HepG2 (cell line): ENCODE measurements around the gene IGFALS. TPM values are rescaled to one million over a fixed set of nuclear protein-coding genes. Genes with fewer than 3 reads are reported as not detected.

Experiments
- ATAC-seq: fragments of 200-7000 bp; cut with Tn5 transposase; 3 replicates; pipeline ENCODE4 v1.9.1; 2020; ENCODE audit warnings: mild to moderate bottlenecking, moderate library complexity
- BruUV-seq: library from RNA; stranded (reverse); fragments of 400-500 nt; replicated peaks from 2 replicates; lab custom pipeline; 2021; lab: Mats Ljungman, UMichigan
- CTCF ChIA-PET: fragments of 300-600 bp; formaldehyde crosslinking; extraction: SDS; loops from one replicate; lab custom pipeline; 2021; ENCODE audit warnings: low total read pairs, inconsistent platforms, low intra/inter-chr PET ratio; lab: Yijun Ruan, JAX
- POLR2A ChIA-PET: fragments of 350-600 bp; sonication (Branson Sonifier 250); formaldehyde crosslinking; loops from one replicate; lab custom pipeline; 2020; ENCODE audit warnings: antibody characterized with exemption, inconsistent platforms; lab: Yijun Ruan, JAX
- DNase-seq: peaks from one replicate; pipeline ENCODE4 v3.0.0-alpha.2; 2015; ENCODE audit warnings: low spot score
- FAIRE-seq: peaks from 3 replicates; lab custom pipeline; 2011; peaks lifted over from hg19 to GRCh38; lab: Jason Lieb, UNC
- H2AFZ ChIP-seq: one replicate; pipeline ENCODE4 v1.6.1; 2011; ENCODE audit warnings: low read length, inconsistent platforms
- H3K27ac ChIP-seq: fragments of 300-600 bp; 3 replicates; pipeline ENCODE4 v1.8.0; 2011; ENCODE audit warnings: mixed run types, mild to moderate bottlenecking, mixed read lengths, low read length, inconsistent platforms; ENCODE audit not compliant: insufficient read depth; ENCODE audit errors: extremely low read length
- H3K27me3 ChIP-seq, 2 experiments: fragments of 200-600 bp in 1 of 2; 2 replicates in 1 of 2; 3 replicates in 1 of 2; pipeline versions ENCODE4 v1.6.0 to v1.8.0; 2011; ENCODE audit warnings: low read length in 2 of 2, mild to moderate bottlenecking in 2 of 2, moderate library complexity in 2 of 2, inconsistent platforms in 1 of 2; ENCODE audit not compliant: insufficient read depth in 2 of 2, control insufficient read depth in 1 of 2
- H3K36me3 ChIP-seq, 2 experiments: fragments of 200-600 bp in 1 of 2; replicated peaks in 1 of 2; 2 replicates in 1 of 2; 3 replicates in 1 of 2; pipeline versions ENCODE4 v1.5.1 to v1.8.0; 2011; ENCODE audit warnings: low read length in 2 of 2, inconsistent platforms in 1 of 2; ENCODE audit not compliant: insufficient read depth in 2 of 2, control insufficient read depth in 1 of 2
- H3K4me1 ChIP-seq: 2 replicates; pipeline ENCODE4 v1.5.1; 2012; ENCODE audit warnings: low read length, inconsistent platforms; ENCODE audit not compliant: insufficient read depth
- H3K4me2 ChIP-seq: 2 replicates; pipeline ENCODE4 v1.6.0; 2011; ENCODE audit warnings: low read depth, low read length, inconsistent platforms
- H3K4me3 ChIP-seq, 3 experiments: fragments of 200-600 bp in 1 of 3; sonication (generic), shearing (Covaris generic) in 1 of 3; replicated peaks in 1 of 3; 2 replicates each; pipeline ENCODE4 v1.5.1; 2011 to 2016; ENCODE audit warnings: low read length in 3 of 3, inconsistent platforms in 2 of 3, low read depth in 2 of 3, mild to moderate bottlenecking in 2 of 3, control low read depth in 1 of 3, mixed read lengths in 1 of 3; ENCODE audit not compliant: insufficient read depth in 1 of 3
- H3K79me2 ChIP-seq: one replicate; pipeline ENCODE4 v1.6.1; 2011; ENCODE audit warnings: low read length, inconsistent platforms; ENCODE audit not compliant: insufficient read depth
- H3K9ac ChIP-seq: 2 replicates; pipeline ENCODE4 v1.6.0; 2011; ENCODE audit warnings: mild to moderate bottlenecking, low read depth, low read length, inconsistent platforms; ENCODE audit not compliant: insufficient read depth
- H3K9me3 ChIP-seq: 2 replicates; pipeline ENCODE4 v1.5.1; 2012; ENCODE audit warnings: mild to moderate bottlenecking, low read length
- H4K20me1 ChIP-seq: 2 replicates; pipeline ENCODE4 v1.6.0; 2011; ENCODE audit warnings: inconsistent platforms, mild to moderate bottlenecking, low read length, moderate library complexity; ENCODE audit not compliant: insufficient read depth
- AGO1 ChIP-seq: fragments of 200-400 bp; formaldehyde crosslinking; IDR thresholded peaks from 2 replicates; pipeline ENCODE4 v1.6.1; 2017; ENCODE audit warnings: mild to moderate bottlenecking, low read depth, low read length, moderate library complexity; ENCODE audit not compliant: poor library complexity, severe bottlenecking
- CBX2 ChIP-seq, 2 experiments: fragments of 200-600 bp in 1 of 2; sonication (generic); formaldehyde crosslinking in 1 of 2; IDR thresholded peaks; 2 replicates each; pipeline versions ENCODE4 v1.7.0 to v1.8.1; 2018 to 2022; ENCODE audit warnings: low read depth in 2 of 2, low read length in 1 of 2, mild to moderate bottlenecking in 1 of 2, missing genetic modification reagents in 1 of 2
- KDM5A ChIP-seq: fragments of 200-600 bp; sonication (generic); IDR thresholded peaks from 2 replicates; pipeline ENCODE4 v1.7.0; 2018; ENCODE audit warnings: antibody characterized with exemption, mild to moderate bottlenecking, low read length, borderline replicate concordance
- NR3C1 ChIP-seq: sonication (generic); formaldehyde crosslinking; IDR thresholded peaks from 2 replicates; pipeline ENCODE4 v1.4.0; 2020; ENCODE audit warnings: missing genetic modification reagents
- PHF8 ChIP-seq: sonication (generic); formaldehyde crosslinking; IDR thresholded peaks from 2 replicates; pipeline ENCODE4 v1.5.0; 2020; ENCODE audit warnings: missing genetic modification reagents
- RORA ChIP-seq: sonication (generic); formaldehyde crosslinking; IDR thresholded peaks from 2 replicates; pipeline ENCODE4 v1.5.0; 2020; ENCODE audit warnings: mild to moderate bottlenecking, missing genetic modification reagents, moderate library complexity
- SETDB1 ChIP-seq: sonication (generic); formaldehyde crosslinking; IDR thresholded peaks from 2 replicates; pipeline ENCODE4 v1.5.1; 2020; ENCODE audit warnings: missing genetic modification reagents, mild to moderate bottlenecking, borderline replicate concordance
- SIX1 ChIP-seq: sonication (generic); formaldehyde crosslinking; IDR thresholded peaks from 2 replicates; pipeline ENCODE4 v1.4.0; 2020; ENCODE audit warnings: missing genetic modification reagents, borderline replicate concordance
- WIZ ChIP-seq: sonication (generic); formaldehyde crosslinking; IDR thresholded peaks from 2 replicates; pipeline ENCODE4 v1.5.1; 2020; ENCODE audit warnings: mild to moderate bottlenecking, missing genetic modification reagents
- ZC3H4 ChIP-seq: sonication (generic); formaldehyde crosslinking; IDR thresholded peaks from 2 replicates; pipeline ENCODE4 v1.4.0; 2020; ENCODE audit warnings: missing genetic modification reagents, borderline replicate concordance
- ZNF256 ChIP-seq: sonication (generic); formaldehyde crosslinking; conservative IDR thresholded peaks from 2 replicates; pipeline ENCODE4 v1.4.0; 2020; ENCODE audit warnings: missing genetic modification reagents
- ZSCAN29 ChIP-seq: sonication (generic); formaldehyde crosslinking; conservative IDR thresholded peaks from 2 replicates; pipeline ENCODE4 v1.4.0; 2020; ENCODE audit warnings: mild to moderate bottlenecking, missing genetic modification reagents
- WGBS: methylation state at CpG from one replicate; pipeline ENCODE4 v1.1.6; 2017; ENCODE audit warnings: low lambda C conversion rate; 5-methylcytosine and 5-hydroxymethylcytosine counted together
- in situ Hi-C: cut with HindIII; loops from 2 replicates; pipeline ENCODE4 v1.10.0; 2017; ENCODE audit warnings: low pct_unique_long_range_greater_than_20kb; ENCODE audit not compliant: extremely low pct_ligation_motif_present
- intact Hi-C: fragments of 100-400 bp; cut with micrococcal nuclease; formaldehyde crosslinking; loops from one replicate; pipeline ENCODE4 v1.10.0; 2022; ENCODE audit not compliant: unreplicated experiment
- polyA plus RNA-seq, 8 experiments: library from polyadenylated mRNA; depleted of rRNA in 3 of 8; stranded (reverse) in 7 of 8; unstranded in 1 of 8; fragments of >200 nt; fragmentation: Illumina TruSeq in 4 of 8; extraction: Trizol in 4 of 8; gene quantifications; 2 replicates each; pipeline versions ENCODE4 v1.2.1 to v1.2.3, GENCODE V29; 2011 to 2016; ENCODE audit warnings: low read depth in 4 of 8, missing spikeins in 1 of 8, mixed read lengths in 1 of 8; ENCODE audit not compliant: insufficient read depth in 1 of 8
- total RNA-seq, 5 experiments: library from RNA; depleted of rRNA; stranded (reverse); fragments of >200 nt; fragmentation: Illumina TruSeq; extraction: Trizol; gene quantifications; 2 replicates each; pipeline ENCODE4 v1.2.3, GENCODE V29; 2016; ENCODE audit warnings: low read depth in 1 of 5
- TF ChIP-seq, protein P1 (sequence below): sonication (generic); formaldehyde crosslinking; IDR thresholded peaks from 2 replicates; pipeline ENCODE4 v1.8.0; 2022; ENCODE audit warnings: mild to moderate bottlenecking, missing genetic modification reagents, borderline replicate concordance
- TF ChIP-seq, protein P2 (sequence below): sonication (generic); formaldehyde crosslinking; IDR thresholded peaks from 2 replicates; pipeline ENCODE4 v1.5.0; 2020; ENCODE audit warnings: mild to moderate bottlenecking, missing genetic modification reagents, borderline replicate concordance
- TF ChIP-seq, protein P3 (sequence below): sonication (generic); formaldehyde crosslinking; conservative IDR thresholded peaks from 2 replicates; pipeline ENCODE4 v1.4.0; 2020; ENCODE audit warnings: missing genetic modification reagents
- TF ChIP-seq, protein P4 (sequence below): sonication (generic); formaldehyde crosslinking; IDR thresholded peaks from 2 replicates; pipeline ENCODE4 v1.9.0; 2022; ENCODE audit warnings: low read depth, missing genetic modification reagents

The IGFALS gene
- total and polyA plus RNA-seq, 2 of the 13 experiments (the other 11 are each of a cell fraction or from before 2014, with no cell fraction given): 0.34 to 2.4 TPM

DNA sequence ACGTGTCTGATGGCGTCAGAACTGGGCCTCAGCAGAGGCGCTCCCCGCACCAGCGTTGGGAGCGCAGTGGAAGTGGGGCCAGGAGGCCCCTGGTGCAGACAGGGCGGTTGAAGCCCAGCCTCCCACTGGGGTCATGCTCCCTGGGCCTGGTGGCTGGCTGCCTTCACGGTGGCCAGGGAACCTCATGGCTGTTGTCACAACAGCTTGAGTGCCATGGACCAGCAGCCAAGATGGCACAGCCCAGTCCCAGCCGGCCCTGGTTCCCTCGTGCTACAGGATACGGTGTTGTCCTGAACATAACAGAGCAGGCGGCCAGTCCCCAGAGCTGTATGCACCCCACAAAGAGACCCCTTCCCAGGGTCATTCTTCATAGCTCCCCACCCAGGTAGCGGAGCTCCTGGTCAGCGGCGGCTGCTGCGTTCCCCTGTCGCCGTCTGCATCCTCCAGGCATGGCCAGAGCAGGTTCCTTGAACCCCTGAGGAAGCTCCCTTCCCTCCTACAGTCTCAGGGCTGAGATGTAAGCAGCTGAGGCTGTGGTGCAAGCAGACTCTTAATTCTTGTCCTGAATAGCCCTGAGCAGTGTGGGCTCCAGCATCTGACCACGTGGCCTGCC lies 51.8 kb downstream of the IGFALS start:
- H3K27ac ChIP-seq: no peak overlapping the region
- no peaks in the 10 kb centered on the region for H3K4me1 ChIP-seq
- no peak overlapping the region for H3K9ac ChIP-seq
- no peak; the same call in 2 of the 3 replicates for ATAC-seq
- H3K27me3 ChIP-seq: no peaks in the 10 kb centered on the region
- no TSS peak for BruUV-seq
- TF ChIP-seq ZNF256 (no peak), PHF8 (CRISPR knock-in tag) (no peak), ZC3H4 (CRISPR knock-in tag) (no peak), RORA (CRISPR knock-in tag) (no peak), NR3C1 (CRISPR knock-in tag) (no peak), CBX2 (IDR thresholded peaks at IDR 0.05; ENCODE audit: low read depth, low read length) (no peak), CBX2 (CRISPR knock-in tag; IDR thresholded peaks at IDR 0.05; ENCODE audit: low read depth) (no peak), WIZ (no peak), SIX1 (CRISPR knock-in tag) (no peak), SETDB1 (no peak), AGO1 (no peak), KDM5A (no peak), ZSCAN29 (CRISPR knock-in tag) (no peak)
- TF ChIP-seq, protein P1, sequence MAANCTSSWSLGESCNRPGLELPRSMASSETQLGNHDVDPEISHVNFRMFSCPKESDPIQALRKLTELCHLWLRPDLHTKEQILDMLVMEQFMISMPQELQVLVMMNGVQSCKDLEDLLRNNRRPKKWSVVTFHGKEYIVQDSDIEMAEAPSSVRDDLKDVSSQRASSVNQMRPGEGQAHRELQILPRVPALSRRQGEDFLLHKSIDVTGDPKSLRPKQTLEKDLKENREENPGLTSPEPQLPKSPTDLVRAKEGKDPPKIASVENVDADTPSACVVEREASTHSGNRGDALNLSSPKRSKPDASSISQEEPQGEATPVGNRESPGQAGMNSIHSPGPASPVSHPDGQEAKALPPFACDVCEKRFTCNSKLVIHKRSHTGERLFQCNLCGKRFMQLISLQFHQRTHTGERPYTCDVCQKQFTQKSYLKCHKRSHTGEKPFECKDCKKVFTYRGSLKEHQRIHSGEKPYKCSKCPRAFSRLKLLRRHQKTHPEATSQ: no peak
- TF ChIP-seq, protein P2, sequence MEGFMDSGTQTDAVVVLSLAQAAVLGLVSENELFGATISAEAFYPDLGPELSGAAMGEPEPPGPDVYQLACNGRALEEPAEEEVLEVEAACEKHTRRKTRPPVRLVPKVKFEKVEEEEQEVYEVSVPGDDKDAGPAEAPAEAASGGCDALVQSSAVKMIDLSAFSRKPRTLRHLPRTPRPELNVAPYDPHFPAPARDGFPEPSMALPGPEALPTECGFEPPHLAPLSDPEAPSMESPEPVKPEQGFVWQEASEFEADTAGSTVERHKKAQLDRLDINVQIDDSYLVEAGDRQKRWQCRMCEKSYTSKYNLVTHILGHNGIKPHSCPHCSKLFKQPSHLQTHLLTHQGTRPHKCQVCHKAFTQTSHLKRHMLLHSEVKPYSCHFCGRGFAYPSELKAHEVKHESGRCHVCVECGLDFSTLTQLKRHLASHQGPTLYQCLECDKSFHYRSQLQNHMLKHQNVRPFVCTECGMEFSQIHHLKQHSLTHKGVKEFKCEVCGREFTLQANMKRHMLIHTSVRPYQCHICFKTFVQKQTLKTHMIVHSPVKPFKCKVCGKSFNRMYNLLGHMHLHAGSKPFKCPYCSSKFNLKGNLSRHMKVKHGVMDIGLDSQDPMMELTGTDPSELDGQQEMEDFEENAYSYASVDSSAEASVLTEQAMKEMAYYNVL: no peak
- TF ChIP-seq, protein P3, sequence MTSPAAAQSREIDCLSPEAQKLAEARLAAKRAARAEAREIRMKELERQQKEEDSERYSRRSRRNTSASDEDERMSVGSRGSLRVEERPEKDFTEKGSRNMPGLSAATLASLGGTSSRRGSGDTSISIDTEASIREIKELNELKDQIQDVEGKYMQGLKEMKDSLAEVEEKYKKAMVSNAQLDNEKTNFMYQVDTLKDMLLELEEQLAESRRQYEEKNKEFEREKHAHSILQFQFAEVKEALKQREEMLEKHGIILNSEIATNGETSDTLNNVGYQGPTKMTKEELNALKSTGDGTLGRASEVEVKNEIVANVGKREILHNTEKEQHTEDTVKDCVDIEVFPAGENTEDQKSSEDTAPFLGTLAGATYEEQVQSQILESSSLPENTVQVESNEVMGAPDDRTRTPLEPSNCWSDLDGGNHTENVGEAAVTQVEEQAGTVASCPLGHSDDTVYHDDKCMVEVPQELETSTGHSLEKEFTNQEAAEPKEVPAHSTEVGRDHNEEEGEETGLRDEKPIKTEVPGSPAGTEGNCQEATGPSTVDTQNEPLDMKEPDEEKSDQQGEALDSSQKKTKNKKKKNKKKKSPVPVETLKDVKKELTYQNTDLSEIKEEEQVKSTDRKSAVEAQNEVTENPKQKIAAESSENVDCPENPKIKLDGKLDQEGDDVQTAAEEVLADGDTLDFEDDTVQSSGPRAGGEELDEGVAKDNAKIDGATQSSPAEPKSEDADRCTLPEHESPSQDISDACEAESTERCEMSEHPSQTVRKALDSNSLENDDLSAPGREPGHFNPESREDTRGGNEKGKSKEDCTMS (CRISPR knock-in tag): no peak
- TF ChIP-seq, protein P4, sequence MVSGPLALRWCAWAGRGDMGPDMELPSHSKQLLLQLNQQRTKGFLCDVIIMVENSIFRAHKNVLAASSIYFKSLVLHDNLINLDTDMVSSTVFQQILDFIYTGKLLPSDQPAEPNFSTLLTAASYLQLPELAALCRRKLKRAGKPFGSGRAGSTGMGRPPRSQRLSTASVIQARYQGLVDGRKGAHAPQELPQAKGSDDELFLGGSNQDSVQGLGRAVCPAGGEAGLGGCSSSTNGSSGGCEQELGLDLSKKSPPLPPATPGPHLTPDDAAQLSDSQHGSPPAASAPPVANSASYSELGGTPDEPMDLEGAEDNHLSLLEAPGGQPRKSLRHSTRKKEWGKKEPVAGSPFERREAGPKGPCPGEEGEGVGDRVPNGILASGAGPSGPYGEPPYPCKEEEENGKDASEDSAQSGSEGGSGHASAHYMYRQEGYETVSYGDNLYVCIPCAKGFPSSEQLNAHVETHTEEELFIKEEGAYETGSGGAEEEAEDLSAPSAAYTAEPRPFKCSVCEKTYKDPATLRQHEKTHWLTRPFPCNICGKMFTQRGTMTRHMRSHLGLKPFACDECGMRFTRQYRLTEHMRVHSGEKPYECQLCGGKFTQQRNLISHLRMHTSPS: no peak
- H3K36me3 ChIP-seq: peaks cover 4 to 23% of the 10 kb centered on the region in 2 experiments; a peak in 4 of 5 replicates
- H3K4me2 ChIP-seq: no peak overlapping the region
- no peaks in the 10 kb centered on the region for H3K79me2 ChIP-seq
- H3K4me3 ChIP-seq: no peak overlapping the region
- ChIA-PET CTCF (no interaction called here), POLR2A (no interaction called here)
- H2AFZ ChIP-seq: no peak overlapping the region
- intact Hi-C loops (no loop called here), in situ Hi-C loops (no loop called here)
- WGBS: 100% methylated on average over 4 of the region's 19 CpGs
- H3K9me3 ChIP-seq: peaks cover 10% of the 10 kb centered on the region
- no peaks in the 10 kb centered on the region; the same call in 1 of the 2 replicates for H4K20me1 ChIP-seq
- no peak for DNase-seq
- FAIRE-seq: no peak
